HepG2 (cell line): ENCODE measurements around the gene POLA2. TPM values are rescaled to one million over a fixed set of nuclear protein-coding genes. Genes with fewer than 3 reads are reported as not detected.

Experiments
- AHDC1 ChIP-seq: sonication (generic); formaldehyde crosslinking; IDR thresholded peaks from 2 replicates; pipeline ENCODE4 v1.5.1; 2020; ENCODE audit warnings: mild to moderate bottlenecking, missing genetic modification reagents, borderline replicate concordance
- DMAP1 ChIP-seq: IDR thresholded peaks from 2 replicates; pipeline ENCODE4 v1.6.1; 2016
- GRHL1 ChIP-seq: sonication (generic); formaldehyde crosslinking; conservative IDR thresholded peaks from 2 replicates; pipeline ENCODE4 v1.8.0; 2022; ENCODE audit warnings: missing genetic modification reagents
- HOXD1 ChIP-seq: sonication (generic); formaldehyde crosslinking; IDR thresholded peaks from 2 replicates; pipeline ENCODE4 v1.5.0; 2020; ENCODE audit warnings: missing genetic modification reagents
- PAXIP1 ChIP-seq: sonication (generic); formaldehyde crosslinking; conservative IDR thresholded peaks from 2 replicates; pipeline ENCODE4 v1.4.0; 2020; ENCODE audit warnings: mild to moderate bottlenecking, missing genetic modification reagents, moderate library complexity
- PBX2 ChIP-seq: IDR thresholded peaks from 2 replicates; pipeline ENCODE4 v1.6.1; 2016; ENCODE audit warnings: control low read depth
- SMC3 ChIP-seq: IDR thresholded peaks from 2 replicates; pipeline ENCODE4 v1.6.1; 2011; ENCODE audit warnings: low read length, improper control_type of control experiment
- SNAPC2 ChIP-seq: sonication (generic); formaldehyde crosslinking; IDR thresholded peaks from 2 replicates; pipeline ENCODE4 v1.8.1; 2022; ENCODE audit warnings: mild to moderate bottlenecking, missing genetic modification reagents
- SP2 ChIP-seq: sonication (generic); formaldehyde crosslinking; IDR thresholded peaks from 2 replicates; pipeline ENCODE4 v1.5.1; 2020; ENCODE audit warnings: mild to moderate bottlenecking, missing genetic modification reagents
- TRIM22 ChIP-seq: fragments of 450-650 bp; IDR thresholded peaks from 2 replicates; pipeline ENCODE4 v1.6.1; 2017
- U2AF1 ChIP-seq: fragments of 200-400 bp; formaldehyde crosslinking; optimal IDR thresholded peaks from 2 replicates; pipeline ENCODE3; 2017; ENCODE audit warnings: mild to moderate bottlenecking, low read depth, low read length
- YEATS2 ChIP-seq: sonication (generic); formaldehyde crosslinking; IDR thresholded peaks from 2 replicates; pipeline ENCODE4 v1.4.0; 2020; ENCODE audit warnings: missing genetic modification reagents, borderline replicate concordance
- ZNF44 ChIP-seq: sonication (generic); formaldehyde crosslinking; IDR thresholded peaks from 2 replicates; pipeline ENCODE4 v1.5.1; 2020; ENCODE audit warnings: mild to moderate bottlenecking, missing genetic modification reagents
- ZSCAN5A ChIP-seq: sonication (generic); formaldehyde crosslinking; IDR thresholded peaks from 2 replicates; pipeline ENCODE4 v1.8.0; 2022; ENCODE audit warnings: mild to moderate bottlenecking, missing genetic modification reagents, borderline replicate concordance
- polyA plus RNA-seq, 8 experiments: library from polyadenylated mRNA; depleted of rRNA in 3 of 8; stranded (reverse) in 7 of 8; unstranded in 1 of 8; fragments of >200 nt; fragmentation: Illumina TruSeq in 4 of 8; extraction: Trizol in 4 of 8; gene quantifications; 2 replicates each; pipeline versions ENCODE4 v1.2.1 to v1.2.3, GENCODE V29; 2011 to 2016; ENCODE audit warnings: low read depth in 4 of 8, missing spikeins in 1 of 8, mixed read lengths in 1 of 8; ENCODE audit not compliant: insufficient read depth in 1 of 8
- total RNA-seq, 5 experiments: library from RNA; depleted of rRNA; stranded (reverse); fragments of >200 nt; fragmentation: Illumina TruSeq; extraction: Trizol; gene quantifications; 2 replicates each; pipeline ENCODE4 v1.2.3, GENCODE V29; 2016; ENCODE audit warnings: low read depth in 1 of 5

The POLA2 gene
- total and polyA plus RNA-seq, 2 of the 13 experiments (the other 11 are each of a cell fraction or from before 2014, with no cell fraction given) = 9.7 to 15.6 TPM

- TF ChIP-seq AHDC1 (CRISPR knock-in tag) = no peak
- no peak for TF ChIP-seq PBX2
- no peak for TF ChIP-seq ZNF44 (CRISPR knock-in tag)
- TF ChIP-seq SNAPC2 = peak; percentile 32; the same call in 1 of the 2 replicates
- no peak for TF ChIP-seq YEATS2 (CRISPR knock-in tag)
- TF ChIP-seq TRIM22 = no peak
- TF ChIP-seq ZSCAN5A = no peak
- TF ChIP-seq PAXIP1 (CRISPR knock-in tag) = peak; percentile 50
- no peak for TF ChIP-seq U2AF1
- TF ChIP-seq SP2 (CRISPR knock-in tag) = peak; percentile 47
- TF ChIP-seq SMC3 = peak; percentile 83; the same call in 1 of the 2 replicates
- TF ChIP-seq GRHL1 = no peak
- peak; percentile 74 for TF ChIP-seq DMAP1
- no peak; the same call in 1 of the 2 replicates for TF ChIP-seq HOXD1
These were observed 53.6 kb downstream of the POLA2 start (continued) for GRCh38 chr11:65315204-65315865.
